ENCODE measurements around the gene PLEKHG3. TPM values are rescaled to one million over a fixed set of nuclear protein-coding genes. Genes with fewer than 3 reads are reported as not detected.
A peak's percentile ranks its signal among the peaks of the same experiment; 100 is the strongest.

The PLEKHG3 gene
- total RNA-seq, 1 experiment from 2014 or later = 75.3 TPM

DNA sequence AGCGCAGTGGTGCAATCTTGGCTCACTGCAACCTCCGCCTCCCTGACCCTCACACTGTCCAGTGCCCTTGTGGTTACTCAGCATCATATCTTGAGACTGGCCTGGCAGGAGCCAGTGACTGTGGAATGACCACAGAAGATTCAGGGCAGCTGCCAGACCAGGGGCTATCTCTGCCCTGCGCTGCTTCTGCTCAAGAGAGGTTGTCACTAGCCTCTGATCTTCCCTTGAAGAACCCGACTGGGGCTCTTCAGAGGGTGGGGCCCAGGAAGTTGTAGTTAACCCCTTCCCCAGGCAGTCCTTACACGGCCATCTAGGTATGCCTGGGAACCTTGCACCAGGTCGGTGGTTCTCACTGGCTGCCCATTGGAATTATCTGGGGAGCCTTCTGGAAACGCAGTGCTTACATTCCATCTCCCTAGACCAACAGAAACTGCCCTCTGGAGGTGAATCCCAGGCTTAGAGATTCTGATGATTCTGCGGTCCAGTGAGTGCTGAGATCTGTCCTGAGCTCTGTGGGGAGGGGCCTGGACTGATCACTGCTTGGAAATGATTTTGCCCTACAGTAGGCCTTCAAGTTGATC, 41.4 kb downstream of the PLEKHG3 start (continued):
- no peak for TF ChIP-seq IRF2 (CRISPR knock-in tag; IDR thresholded peaks at IDR 0.05; ENCODE audit: borderline replicate concordance, low read depth)
- TF ChIP-seq SP1 (CRISPR knock-in tag; conservative IDR thresholded peaks at IDR 0.05) = no peak
- no peak for TF ChIP-seq ZNF138 (CRISPR knock-in tag; conservative IDR thresholded peaks at IDR 0.05)
- TF ChIP-seq ZNF423 (CRISPR knock-in tag; IDR thresholded peaks at IDR 0.05) = no peak
- no peak for TF ChIP-seq SMAD4 (CRISPR knock-in tag; IDR thresholded peaks at IDR 0.05)
- TF ChIP-seq ZNF219 (CRISPR knock-in tag; IDR thresholded peaks at IDR 0.05; ENCODE audit: borderline replicate concordance) = no peak
- TF ChIP-seq, protein P1, sequence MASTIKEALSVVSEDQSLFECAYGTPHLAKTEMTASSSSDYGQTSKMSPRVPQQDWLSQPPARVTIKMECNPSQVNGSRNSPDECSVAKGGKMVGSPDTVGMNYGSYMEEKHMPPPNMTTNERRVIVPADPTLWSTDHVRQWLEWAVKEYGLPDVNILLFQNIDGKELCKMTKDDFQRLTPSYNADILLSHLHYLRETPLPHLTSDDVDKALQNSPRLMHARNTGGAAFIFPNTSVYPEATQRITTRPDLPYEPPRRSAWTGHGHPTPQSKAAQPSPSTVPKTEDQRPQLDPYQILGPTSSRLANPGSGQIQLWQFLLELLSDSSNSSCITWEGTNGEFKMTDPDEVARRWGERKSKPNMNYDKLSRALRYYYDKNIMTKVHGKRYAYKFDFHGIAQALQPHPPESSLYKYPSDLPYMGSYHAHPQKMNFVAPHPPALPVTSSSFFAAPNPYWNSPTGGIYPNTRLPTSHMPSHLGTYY (CRISPR knock-in tag; IDR thresholded peaks at IDR 0.05) = no peak

DNA sequence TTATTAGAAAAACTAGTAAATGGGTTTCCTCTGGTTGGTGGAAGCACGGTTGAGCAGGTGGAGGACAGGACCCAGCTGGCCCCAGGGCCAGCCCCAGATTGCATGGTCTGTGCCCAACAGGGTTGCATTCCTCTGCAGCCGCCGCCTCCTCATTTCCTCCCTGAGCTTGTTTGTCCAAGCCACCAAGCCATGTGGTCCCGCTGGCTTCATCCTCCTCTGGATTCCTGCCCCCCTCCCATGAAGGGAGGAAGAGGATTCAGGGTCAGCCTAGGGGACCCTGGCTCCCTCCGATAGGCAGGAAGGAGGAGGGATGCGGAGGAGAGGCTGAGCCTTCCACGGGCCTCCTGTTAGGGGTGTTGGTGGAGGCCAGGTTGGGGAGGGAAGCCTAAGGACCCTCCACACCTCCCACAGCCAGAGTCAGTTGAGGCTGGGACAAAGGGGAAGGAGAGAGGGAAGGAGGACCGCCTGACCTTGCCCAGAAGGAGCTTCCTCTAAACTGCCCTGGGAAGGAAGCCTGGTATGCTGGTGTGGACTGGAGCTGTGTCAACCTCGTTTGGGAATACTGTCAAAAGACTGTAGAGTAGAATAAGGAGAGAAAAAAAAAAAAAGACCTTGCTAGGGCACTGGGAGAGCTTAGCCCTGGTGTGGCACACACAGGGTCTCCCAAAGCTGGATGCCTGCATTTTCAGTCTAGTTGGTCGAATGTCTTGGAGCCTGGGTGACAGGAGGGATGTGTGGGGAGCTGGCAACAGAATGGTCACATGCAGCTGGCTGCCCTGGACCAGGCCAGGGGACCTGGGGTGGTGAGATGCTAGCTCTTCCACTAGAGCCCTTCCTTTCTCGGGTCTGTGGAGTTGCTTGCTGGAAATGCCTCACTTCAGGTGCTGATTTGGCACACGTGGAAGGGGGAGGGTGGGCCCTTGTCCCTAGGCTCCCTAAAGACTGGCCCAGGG, 42.4 kb downstream of the PLEKHG3 start:
- H3K36me3 Mint-ChIP-seq = peaks cover 46% of the 10 kb centered on the region
- ChIA-PET CTCF (interaction anchor here (0.8 to 1.4 kb wide), 9 partner anchors 10 to 109 kb away, joined by 3 to 9 read pairs (median 3); no protein-coding TSS in a partner anchor), POLR2A (interaction anchor here (0.7 kb wide), 1 partner anchor 67 kb away, joined by 5 read pairs; no protein-coding TSS in a partner anchor)
- DNase-seq (ENCODE audit: low spot score) = no peak
- no peaks in the 10 kb centered on the region for H3K9me3 Mint-ChIP-seq
- H3K27ac Mint-ChIP-seq = peak overlapping the region; percentile 89
- no peaks in the 10 kb centered on the region for H3K27me3 Mint-ChIP-seq (ENCODE audit: low read depth)
- no peak overlapping the region for H3K4me3 Mint-ChIP-seq
- TF ChIP-seq, protein P2, sequence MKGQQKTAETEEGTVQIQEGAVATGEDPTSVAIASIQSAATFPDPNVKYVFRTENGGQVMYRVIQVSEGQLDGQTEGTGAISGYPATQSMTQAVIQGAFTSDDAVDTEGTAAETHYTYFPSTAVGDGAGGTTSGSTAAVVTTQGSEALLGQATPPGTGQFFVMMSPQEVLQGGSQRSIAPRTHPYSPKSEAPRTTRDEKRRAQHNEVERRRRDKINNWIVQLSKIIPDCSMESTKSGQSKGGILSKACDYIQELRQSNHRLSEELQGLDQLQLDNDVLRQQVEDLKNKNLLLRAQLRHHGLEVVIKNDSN (CRISPR knock-in tag; IDR thresholded peaks at IDR 0.05) = no peak
- no peak for TF ChIP-seq TEAD1 (CRISPR knock-in tag; IDR thresholded peaks at IDR 0.05)
- TF ChIP-seq, protein P1 (CRISPR knock-in tag; IDR thresholded peaks at IDR 0.05) = no peak
- TF ChIP-seq FOXP1 (CRISPR knock-in tag; IDR thresholded peaks at IDR 0.05; ENCODE audit: borderline replicate concordance) = no peak
- TF ChIP-seq NFYB (CRISPR knock-in tag; conservative IDR thresholded peaks at IDR 0.05; ENCODE audit: low read depth) = no peak
- no peak for TF ChIP-seq ZNF219 (CRISPR knock-in tag; IDR thresholded peaks at IDR 0.05; ENCODE audit: borderline replicate concordance)
- TF ChIP-seq JAZF1 (CRISPR knock-in tag; IDR thresholded peaks at IDR 0.05) = no peak
- no peak for TF ChIP-seq HMGA2 (CRISPR knock-in tag; IDR thresholded peaks at IDR 0.05)
- TF ChIP-seq, protein P3, sequence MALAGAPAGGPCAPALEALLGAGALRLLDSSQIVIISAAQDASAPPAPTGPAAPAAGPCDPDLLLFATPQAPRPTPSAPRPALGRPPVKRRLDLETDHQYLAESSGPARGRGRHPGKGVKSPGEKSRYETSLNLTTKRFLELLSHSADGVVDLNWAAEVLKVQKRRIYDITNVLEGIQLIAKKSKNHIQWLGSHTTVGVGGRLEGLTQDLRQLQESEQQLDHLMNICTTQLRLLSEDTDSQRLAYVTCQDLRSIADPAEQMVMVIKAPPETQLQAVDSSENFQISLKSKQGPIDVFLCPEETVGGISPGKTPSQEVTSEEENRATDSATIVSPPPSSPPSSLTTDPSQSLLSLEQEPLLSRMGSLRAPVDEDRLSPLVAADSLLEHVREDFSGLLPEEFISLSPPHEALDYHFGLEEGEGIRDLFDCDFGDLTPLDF (CRISPR knock-in tag; IDR thresholded peaks at IDR 0.05) = no peak
- no peak for TF ChIP-seq SOX15 (CRISPR knock-in tag; IDR thresholded peaks at IDR 0.05)
- TF ChIP-seq CREM (CRISPR knock-in tag; IDR thresholded peaks at IDR 0.05) = no peak
- TF ChIP-seq, protein P4, sequence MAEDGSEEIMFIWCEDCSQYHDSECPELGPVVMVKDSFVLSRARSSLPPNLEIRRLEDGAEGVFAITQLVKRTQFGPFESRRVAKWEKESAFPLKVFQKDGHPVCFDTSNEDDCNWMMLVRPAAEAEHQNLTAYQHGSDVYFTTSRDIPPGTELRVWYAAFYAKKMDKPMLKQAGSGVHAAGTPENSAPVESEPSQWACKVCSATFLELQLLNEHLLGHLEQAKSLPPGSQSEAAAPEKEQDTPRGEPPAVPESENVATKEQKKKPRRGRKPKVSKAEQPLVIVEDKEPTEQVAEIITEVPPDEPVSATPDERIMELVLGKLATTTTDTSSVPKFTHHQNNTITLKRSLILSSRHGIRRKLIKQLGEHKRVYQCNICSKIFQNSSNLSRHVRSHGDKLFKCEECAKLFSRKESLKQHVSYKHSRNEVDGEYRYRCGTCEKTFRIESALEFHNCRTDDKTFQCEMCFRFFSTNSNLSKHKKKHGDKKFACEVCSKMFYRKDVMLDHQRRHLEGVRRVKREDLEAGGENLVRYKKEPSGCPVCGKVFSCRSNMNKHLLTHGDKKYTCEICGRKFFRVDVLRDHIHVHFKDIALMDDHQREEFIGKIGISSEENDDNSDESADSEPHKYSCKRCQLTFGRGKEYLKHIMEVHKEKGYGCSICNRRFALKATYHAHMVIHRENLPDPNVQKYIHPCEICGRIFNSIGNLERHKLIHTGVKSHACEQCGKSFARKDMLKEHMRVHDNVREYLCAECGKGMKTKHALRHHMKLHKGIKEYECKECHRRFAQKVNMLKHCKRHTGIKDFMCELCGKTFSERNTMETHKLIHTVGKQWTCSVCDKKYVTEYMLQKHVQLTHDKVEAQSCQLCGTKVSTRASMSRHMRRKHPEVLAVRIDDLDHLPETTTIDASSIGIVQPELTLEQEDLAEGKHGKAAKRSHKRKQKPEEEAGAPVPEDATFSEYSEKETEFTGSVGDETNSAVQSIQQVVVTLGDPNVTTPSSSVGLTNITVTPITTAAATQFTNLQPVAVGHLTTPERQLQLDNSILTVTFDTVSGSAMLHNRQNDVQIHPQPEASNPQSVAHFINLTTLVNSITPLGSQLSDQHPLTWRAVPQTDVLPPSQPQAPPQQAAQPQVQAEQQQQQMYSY (CRISPR knock-in tag; IDR thresholded peaks at IDR 0.05) = no peak
- TF ChIP-seq NR1H2 (CRISPR knock-in tag; IDR thresholded peaks at IDR 0.05) = no peak
- no peak for TF ChIP-seq ZBTB21 (CRISPR knock-in tag; IDR thresholded peaks at IDR 0.05; ENCODE audit: borderline replicate concordance)
- no peak for TF ChIP-seq CBFB (CRISPR knock-in tag; IDR thresholded peaks at IDR 0.05; ENCODE audit: low read depth)
- peaks cover 3% of the 10 kb centered on the region; the same call in 1 of the 2 replicates for H3K4me1 Mint-ChIP-seq
- no peak for ATAC-seq

All from WTC11 (cell line).